Peyer's patch (tissue), 4 donors: ENCODE data around the gene VSTM4. TPM values are rescaled to one million over a fixed set of nuclear protein-coding genes. Genes with fewer than 3 reads are reported as not detected.

Experiments
- DNase-seq, 3 donors: peaks; one replicate each; pipeline ENCODE4 v3.0.0-alpha.2; 2017 to 2019
- H3K27ac ChIP-seq, 4 donors: fragments of 200-600 bp; sonication (generic); one replicate each; pipeline ENCODE4 v1.5.1; 2016 to 2019
- H3K27me3 ChIP-seq, 2 donors: fragments of 200-600 bp; sonication (generic); one replicate each; pipeline ENCODE4 v1.5.1; 2019
- H3K36me3 ChIP-seq, 3 donors: fragments of 200-600 bp; sonication (generic); one replicate each; pipeline ENCODE4 v1.5.1; 2016 to 2019
- H3K4me1 ChIP-seq, 4 donors: fragments of 200-600 bp; sonication (generic); one replicate each; pipeline ENCODE4 v1.5.1; 2016 to 2019
- H3K4me3 ChIP-seq, 4 donors: fragments of 200-600 bp; sonication (generic); 1 replicate in 3 of 4; 2 replicates in 1 of 4; pipeline ENCODE4 v1.5.1; 2016 to 2019; ENCODE audit warnings: mild to moderate bottlenecking in 1 of 4
- H3K9me3 ChIP-seq, 4 donors: fragments of 200-600 bp; sonication (generic); one replicate each; pipeline ENCODE4 v1.5.1; 2016 to 2019; ENCODE audit warnings: mild to moderate bottlenecking in 1 of 4
- POLR2A ChIP-seq, 2 donors: fragments of 450-650 bp; IDR thresholded peaks; one replicate each; pipeline ENCODE4 v1.5.1; 2017; ENCODE audit warnings: antibody characterized with exemption in 2 of 2, mild to moderate bottlenecking in 2 of 2, moderate library complexity in 2 of 2
- total RNA-seq, 4 donors: library from RNA; depleted of rRNA; stranded (reverse); fragments of >200 nt; gene quantifications; one replicate each; pipeline ENCODE4 v1.1.0, GENCODE V29; 2016
- TF ChIP-seq, protein P1 (sequence below), 6 experiments: fragments of 450-650 bp in 4 of 6; fragments of 200-600 bp in 2 of 6; sonication (generic) in 1 of 6; IDR thresholded peaks; one replicate each; pipeline ENCODE4 v1.5.1; 2017 to 2019; ENCODE audit warnings: antibody characterized with exemption in 6 of 6, mild to moderate bottlenecking in 3 of 6, moderate library complexity in 1 of 6

The VSTM4 gene
- total RNA-seq, 4 donors from 2014 or later, result 1.7 to 4.7 (median 3.8) TPM

- Histone ChIP-seq H3K4me1 (peaks cover 0 to 3% (median 0%) of the 10 kb centered on the region in 4 donors), H3K27ac (peak overlapping the region in 1 of 4 donors; percentile 35), H3K36me3 (no peaks in the 10 kb centered on the region), H3K4me3 (no peak overlapping the region), H3K9me3 (no peaks in the 10 kb centered on the region), H3K27me3 (no peaks in the 10 kb centered on the region)
- TF ChIP-seq, protein P1, sequence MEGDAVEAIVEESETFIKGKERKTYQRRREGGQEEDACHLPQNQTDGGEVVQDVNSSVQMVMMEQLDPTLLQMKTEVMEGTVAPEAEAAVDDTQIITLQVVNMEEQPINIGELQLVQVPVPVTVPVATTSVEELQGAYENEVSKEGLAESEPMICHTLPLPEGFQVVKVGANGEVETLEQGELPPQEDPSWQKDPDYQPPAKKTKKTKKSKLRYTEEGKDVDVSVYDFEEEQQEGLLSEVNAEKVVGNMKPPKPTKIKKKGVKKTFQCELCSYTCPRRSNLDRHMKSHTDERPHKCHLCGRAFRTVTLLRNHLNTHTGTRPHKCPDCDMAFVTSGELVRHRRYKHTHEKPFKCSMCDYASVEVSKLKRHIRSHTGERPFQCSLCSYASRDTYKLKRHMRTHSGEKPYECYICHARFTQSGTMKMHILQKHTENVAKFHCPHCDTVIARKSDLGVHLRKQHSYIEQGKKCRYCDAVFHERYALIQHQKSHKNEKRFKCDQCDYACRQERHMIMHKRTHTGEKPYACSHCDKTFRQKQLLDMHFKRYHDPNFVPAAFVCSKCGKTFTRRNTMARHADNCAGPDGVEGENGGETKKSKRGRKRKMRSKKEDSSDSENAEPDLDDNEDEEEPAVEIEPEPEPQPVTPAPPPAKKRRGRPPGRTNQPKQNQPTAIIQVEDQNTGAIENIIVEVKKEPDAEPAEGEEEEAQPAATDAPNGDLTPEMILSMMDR (IDR thresholded peaks at IDR 0.05), result no peak
- TF ChIP-seq POLR2A (IDR thresholded peaks at IDR 0.05), result no peak
- DNase-seq, result no peak
Observed at GRCh38 chr10:49136525-49136924, 21.2 kb upstream of the VSTM4 start.

DNA sequence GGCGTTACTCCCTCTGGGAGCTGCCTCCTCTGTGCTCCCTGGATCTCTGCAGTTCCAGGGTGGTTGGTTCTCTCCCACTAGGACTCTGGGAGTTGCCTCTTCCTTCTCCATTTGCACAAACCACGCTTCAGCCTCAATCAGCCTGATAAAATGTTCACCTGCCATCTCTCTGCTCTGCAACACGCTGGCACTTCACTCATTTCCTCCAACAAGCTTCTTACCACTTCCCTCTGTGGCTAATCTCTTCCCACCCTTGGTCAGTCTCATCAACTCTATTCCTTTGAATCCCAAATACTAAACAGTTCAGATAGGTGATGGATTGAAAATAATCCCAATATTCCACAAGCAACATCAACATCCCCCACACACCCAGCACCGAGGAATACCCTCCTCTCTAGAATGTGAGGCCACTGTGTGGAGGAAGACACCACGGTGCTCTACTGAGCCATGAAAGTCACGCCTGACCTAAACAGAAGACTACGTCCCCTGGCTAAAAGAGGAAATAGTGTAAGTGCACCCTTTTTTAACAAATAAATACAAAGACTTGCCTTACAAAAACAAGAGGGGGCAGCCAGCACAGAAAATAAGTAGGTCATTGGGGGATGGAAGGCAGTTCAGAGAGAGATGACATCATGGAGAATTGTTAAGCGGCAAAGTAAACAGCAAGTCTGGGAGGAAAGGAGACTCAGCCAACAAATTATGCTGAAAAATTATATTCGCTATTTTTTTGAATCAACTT, 20.4 kb upstream of the VSTM4 start:
- Histone ChIP-seq H3K27me3 (no peaks in the 10 kb centered on the region), H3K9me3 (no peaks in the 10 kb centered on the region), H3K36me3 (no peaks in the 10 kb centered on the region), H3K4me3 (peak overlapping the region in 1 of 4 donors; percentile 2), H3K27ac (peak overlapping the region in 2 of 4 donors; percentile 35 to 50), H3K4me1 (peaks cover 0 to 3% (median 0%) of the 10 kb centered on the region in 4 donors)
- DNase-seq, result peak in 1 of 3 donors; percentile 44
- TF ChIP-seq, protein P1 (IDR thresholded peaks at IDR 0.05), result peak in 1 of 6 experiments; percentile 14
- TF ChIP-seq POLR2A (IDR thresholded peaks at IDR 0.05), result no peak

DNA sequence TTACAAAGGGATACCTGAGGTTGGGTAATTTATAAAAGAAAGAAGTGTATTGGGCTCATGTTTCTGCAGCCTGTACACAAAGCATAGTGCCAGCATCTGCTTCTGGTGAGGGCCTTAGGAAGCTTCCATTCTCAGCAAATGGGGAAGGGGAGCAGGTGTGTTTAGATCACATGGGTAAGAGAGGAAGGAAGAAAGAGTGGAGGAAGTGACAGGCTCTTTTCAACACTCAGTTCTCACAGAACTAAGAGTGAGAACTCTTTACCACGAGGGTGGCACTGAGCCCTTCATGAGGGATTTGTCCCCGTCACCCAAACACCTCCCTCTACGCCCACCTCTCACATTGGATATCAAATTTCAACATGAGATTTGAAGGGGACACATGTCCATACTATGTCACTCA, 19.0 kb upstream of the VSTM4 start:
- TF ChIP-seq, protein P1 (IDR thresholded peaks at IDR 0.05), result no peak
- no peak for TF ChIP-seq POLR2A (IDR thresholded peaks at IDR 0.05)
- Histone ChIP-seq H3K27ac (peak overlapping the region in 1 of 4 donors; percentile 50), H3K27me3 (no peaks in the 10 kb centered on the region), H3K36me3 (no peaks in the 10 kb centered on the region), H3K9me3 (no peaks in the 10 kb centered on the region), H3K4me1 (peaks cover 0 to 3% (median 0%) of the 10 kb centered on the region in 4 donors), H3K4me3 (no peak overlapping the region)
- no peak for DNase-seq

GRCh38 chr10:49133706-49134248, 18.5 kb upstream of the VSTM4 start, which contains the start of gene FAM170B:
Gene FAM170B, minus strand, starts transcription at chr10:49134021. Its CDS starts 103 bp downstream, at chr10:49133918.
- peaks cover 0 to 3% (median 0%) of the 10 kb centered on the region in 4 donors for H3K4me1 ChIP-seq
- no peak within 1 kb of the TSS for H3K4me3 ChIP-seq

GRCh38 chr10:49132362-49132737, 17.0 kb upstream of the VSTM4 start:
- H3K27me3 ChIP-seq, result no peaks in the 10 kb centered on the region
- H3K4me1 ChIP-seq, result peaks cover 0 to 3% (median 0%) of the 10 kb centered on the region in 4 donors
- H3K9me3 ChIP-seq, result no peaks in the 10 kb centered on the region
- DNase-seq, result no peak
- TF ChIP-seq POLR2A (IDR thresholded peaks at IDR 0.05), result no peak
- TF ChIP-seq, protein P1 (IDR thresholded peaks at IDR 0.05), result no peak
- H3K36me3 ChIP-seq, result no peaks in the 10 kb centered on the region
- no peak overlapping the region for H3K27ac ChIP-seq
- no peak overlapping the region for H3K4me3 ChIP-seq

More at GRCh38 chr10:49133706-49134248, 18.5 kb upstream of the VSTM4 start, which contains the start of gene FAM170B:
- Histone ChIP-seq H3K27me3 (no peaks in the 10 kb centered on the region), H3K27ac (peak within 1 kb of the TSS in 1 of 4 donors; percentile 50), H3K36me3 (no peaks in the 10 kb centered on the region), H3K9me3 (no peaks in the 10 kb centered on the region)
- no peak for DNase-seq
- TF ChIP-seq, protein P1 (IDR thresholded peaks at IDR 0.05), result no peak
- no peak for TF ChIP-seq POLR2A (IDR thresholded peaks at IDR 0.05)
